Activated CD8-positive, alpha-beta memory T cell treated with anti-CD3 and anti-CD28 coated beads, Interleukin-2, amount 50 U/mL, for 48 hours (primary cell): Measurements from ENCODE around the gene ALOX5.
A peak's percentile ranks its signal among the peaks of the same experiment; 100 is the strongest.
"Not testable (repeated sequence)": the region's sequence is repeated elsewhere in the genome, so short reads cannot be mapped to it uniquely, and the experiment has no call there.

Source experiments
- DNase-seq: peaks from one replicate; pipeline ENCODE4 v3.0.0-alpha.2; 2020

ALOX5 gene

DNA sequence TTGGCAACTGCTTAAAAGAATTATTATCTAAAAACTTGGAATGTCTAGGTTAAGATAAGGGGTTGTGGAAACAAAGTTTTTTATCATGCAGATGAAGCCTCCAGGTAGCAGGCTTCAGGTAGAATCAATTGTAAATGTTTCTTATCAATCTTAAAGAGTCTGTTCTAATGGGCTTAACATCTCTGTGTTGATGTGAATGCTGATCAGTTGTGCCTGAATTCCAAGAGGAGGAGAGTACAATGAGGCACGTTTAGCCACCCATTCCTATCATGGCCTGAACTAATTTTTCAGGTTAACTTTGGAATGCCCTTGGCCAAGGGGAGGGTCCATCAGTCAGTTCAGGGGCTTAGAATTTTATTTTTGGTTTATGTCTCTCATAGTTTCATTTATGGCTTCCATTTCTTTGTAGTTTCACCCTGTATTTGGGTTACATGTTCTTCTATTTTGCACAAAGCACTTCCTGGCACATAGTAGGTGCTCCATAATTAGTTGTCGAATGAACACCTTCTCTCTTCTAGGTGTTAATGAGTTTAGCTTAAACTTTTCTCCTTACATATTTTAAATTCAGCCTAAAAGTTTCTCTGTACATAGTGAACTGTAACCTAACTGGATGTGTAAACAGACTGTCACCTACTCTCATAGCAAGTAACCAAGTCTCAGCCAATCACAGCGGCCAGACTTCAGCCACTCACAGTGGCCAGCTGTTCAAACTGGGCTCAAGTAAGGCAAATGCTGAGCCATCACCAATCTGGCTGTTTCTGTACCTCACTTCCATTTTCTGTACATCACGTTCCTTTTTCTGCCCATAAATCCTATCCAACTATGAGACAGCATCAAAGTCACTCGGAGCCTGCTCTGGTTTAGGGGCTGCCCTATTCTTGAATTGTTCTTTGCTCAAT is 34.7 kb downstream of the ALOX5 start:
- DNase-seq: no peak

DNA sequence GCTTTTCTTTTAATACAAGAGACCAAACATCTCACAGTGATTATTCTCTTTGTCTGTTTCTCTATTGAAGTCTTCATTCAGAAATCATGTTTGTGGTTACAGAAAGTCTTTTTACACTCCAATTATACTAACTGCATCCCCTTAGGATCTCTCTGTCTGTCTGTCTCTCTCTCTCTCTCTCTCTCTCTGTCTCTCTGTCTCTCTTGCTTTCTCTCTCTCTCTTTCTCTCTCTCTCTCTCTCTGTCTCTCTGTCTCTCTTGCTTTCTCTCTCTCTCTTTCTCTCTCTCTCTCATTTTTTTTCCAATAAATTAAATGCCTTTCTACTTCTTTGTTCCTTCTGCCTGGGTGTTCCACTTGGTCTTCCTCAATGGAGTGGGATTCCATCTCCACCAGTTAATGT is 35.3 kb downstream of the ALOX5 start:
- not testable (repeated sequence) for DNase-seq

DNA sequence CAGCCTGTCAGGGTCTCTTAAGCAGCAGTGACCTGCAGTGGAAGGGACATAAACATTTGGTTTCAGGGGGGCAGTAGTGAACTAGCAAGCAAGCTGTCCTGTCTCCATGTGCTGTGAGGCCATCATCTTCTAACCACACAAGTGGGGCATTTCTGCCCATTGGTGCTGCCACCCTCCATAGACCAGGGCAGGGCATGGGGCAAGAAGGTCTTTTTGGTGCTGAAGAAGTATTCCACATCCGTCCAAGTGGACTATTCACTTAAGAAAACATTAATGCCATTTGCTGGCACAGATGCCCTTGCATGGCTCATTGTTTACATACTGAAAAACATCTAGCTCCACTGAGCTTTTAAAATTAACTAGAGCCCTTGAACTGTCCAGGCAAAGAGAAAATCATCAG is 35.8 kb downstream of the ALOX5 start:
- no peak for DNase-seq

DNA sequence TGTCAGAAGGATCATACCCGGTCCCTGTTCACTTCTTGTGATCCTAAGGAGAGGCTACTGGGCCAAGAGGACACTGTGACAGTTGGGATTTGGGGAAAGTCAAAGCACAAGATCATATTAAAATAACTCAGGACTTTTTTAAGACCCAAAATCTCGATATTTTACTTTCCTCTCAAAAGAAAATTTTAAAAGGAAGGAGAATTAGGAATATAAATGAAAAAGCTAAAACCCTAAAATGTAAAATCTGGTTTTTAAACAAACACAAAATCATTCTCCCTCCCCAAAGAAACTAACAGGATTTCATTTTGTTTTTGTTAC is 36.4 kb downstream of the ALOX5 start:
- no peak for DNase-seq

DNA sequence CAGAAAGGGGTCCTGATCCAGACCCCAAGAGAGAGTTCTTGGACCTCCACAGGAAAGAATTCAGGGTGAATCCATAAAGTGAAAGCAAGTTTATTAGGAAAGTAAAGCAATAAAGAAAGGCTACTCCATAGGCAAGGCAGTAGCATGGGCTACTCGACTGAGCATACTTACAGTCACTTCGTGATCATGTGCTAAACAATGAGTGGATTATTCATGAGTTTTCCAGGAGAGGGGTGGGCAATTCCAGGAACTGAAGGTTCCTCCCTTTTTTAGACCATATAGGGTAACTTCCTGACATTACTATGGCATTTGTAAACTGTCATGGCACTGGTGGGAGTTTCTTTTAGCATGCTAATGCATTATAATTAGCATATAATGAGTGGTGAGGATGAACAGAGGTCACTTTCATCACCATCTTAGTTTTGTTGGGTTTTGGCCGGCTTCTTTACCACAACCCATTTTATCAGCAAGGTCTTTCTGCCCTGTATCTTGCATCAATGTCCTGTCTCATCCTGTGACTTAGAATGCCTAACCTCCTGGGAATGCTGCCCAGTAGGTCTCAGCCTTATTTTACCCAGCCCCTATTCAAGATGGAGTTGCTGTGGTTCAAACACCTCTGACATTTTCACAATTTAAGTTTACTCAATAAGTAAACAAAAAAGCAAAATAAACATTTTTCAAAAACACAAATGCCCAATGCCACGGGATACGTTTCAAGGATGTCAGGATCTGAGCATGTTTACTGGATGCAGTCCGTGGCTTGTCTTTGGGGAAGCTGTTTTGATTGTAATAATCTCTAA is 37.0 kb downstream of the ALOX5 start:
- DNase-seq: no peak

DNA sequence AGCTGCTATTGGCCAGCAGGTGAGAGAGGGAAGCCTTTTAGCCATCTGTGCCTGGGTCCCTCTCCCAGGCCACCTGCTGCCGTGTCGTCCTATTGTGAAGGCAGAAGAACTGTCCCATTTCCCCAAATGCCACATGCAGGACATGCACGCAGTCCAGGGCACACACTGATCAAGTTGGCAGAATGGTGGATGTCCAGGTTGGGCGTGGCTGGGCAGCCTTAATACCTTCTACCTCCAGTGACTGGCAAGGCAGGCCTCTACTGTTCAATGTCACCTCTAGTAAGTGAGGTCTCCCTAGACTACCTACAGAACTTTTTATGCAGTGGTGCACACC is 37.6 kb downstream of the ALOX5 start:
- DNase-seq: no peak

DNA sequence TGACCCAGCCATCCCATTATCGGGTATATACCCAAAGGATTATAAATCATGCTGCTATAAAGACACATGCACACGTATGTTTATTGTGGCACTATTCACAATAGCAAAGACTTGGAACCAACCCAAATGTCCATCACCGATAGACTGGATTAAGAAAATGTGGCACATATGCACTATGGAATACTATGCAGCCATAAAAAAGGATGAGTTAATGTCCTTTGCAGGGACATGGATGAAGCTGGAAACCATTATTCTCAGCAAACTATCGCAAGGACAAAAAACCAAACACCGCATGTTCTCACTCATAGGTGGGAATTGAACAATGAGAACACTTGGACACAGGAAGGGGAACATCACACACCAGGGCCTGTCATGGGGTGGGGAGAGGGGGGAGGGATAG is 41.0 kb downstream of the ALOX5 start:
- DNase-seq: not testable (repeated sequence)

DNA sequence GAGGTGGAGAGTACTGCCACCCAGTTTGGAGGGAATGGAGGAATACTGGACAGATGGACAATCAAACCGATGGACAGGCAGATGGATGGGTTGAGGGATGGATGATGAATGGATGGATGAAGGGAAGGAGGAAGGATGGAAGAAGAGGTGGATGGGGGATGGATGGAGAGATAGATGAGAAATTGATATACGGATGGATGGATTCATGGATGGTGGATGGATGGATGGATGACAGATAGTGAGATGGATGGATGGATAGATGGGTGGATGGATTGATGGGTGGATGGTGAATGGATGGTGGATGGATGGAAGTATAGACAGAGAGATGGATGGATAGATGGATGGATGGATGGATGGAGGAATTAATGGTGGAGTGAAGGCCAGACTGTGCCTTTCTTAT is 42.6 kb downstream of the ALOX5 start:
- DNase-seq: no peak

DNA sequence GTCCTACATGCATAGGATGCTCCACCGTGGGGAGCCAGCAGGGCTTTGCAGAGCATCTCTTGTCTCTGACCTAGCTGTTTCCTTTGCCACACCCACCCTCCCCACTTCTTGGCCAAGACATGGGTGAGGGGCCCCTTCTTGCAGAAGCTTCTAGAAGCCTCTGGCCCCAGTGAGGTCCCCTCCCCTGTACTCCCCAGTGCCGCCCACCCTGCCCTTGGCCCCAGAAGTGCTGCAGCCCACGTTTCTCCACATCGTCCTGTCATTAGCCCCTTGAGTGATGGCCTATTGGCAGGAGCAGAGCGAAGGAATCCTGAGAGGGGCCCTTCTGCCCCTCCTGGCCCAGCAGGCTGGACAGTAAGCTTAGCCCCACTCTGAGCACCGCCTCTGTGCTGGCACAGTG is 43.7 kb downstream of the ALOX5 start:
- DNase-seq: no peak

DNA sequence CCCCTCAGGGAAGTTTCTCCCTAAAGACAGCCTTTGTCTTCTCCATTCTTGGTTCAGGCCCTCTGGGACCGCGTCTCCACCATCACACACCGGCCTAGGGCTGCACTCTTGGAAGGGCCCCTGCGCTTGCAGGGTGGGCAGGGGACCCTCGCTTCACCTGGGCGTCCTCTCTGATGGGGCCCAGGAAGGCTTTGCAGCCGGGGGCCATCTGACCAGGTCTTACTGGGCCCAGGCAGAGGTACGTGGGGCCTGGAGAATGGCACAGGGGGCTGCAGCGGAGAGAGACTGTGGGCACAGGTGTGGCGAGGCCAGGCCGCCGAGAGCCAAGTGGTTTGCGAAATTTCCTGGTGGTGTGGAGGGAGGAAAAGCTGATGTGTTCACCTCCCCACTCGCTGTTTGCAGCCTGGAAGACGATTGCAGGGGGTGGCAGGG is 44.4 kb downstream of the ALOX5 start:
- no peak for DNase-seq

DNA sequence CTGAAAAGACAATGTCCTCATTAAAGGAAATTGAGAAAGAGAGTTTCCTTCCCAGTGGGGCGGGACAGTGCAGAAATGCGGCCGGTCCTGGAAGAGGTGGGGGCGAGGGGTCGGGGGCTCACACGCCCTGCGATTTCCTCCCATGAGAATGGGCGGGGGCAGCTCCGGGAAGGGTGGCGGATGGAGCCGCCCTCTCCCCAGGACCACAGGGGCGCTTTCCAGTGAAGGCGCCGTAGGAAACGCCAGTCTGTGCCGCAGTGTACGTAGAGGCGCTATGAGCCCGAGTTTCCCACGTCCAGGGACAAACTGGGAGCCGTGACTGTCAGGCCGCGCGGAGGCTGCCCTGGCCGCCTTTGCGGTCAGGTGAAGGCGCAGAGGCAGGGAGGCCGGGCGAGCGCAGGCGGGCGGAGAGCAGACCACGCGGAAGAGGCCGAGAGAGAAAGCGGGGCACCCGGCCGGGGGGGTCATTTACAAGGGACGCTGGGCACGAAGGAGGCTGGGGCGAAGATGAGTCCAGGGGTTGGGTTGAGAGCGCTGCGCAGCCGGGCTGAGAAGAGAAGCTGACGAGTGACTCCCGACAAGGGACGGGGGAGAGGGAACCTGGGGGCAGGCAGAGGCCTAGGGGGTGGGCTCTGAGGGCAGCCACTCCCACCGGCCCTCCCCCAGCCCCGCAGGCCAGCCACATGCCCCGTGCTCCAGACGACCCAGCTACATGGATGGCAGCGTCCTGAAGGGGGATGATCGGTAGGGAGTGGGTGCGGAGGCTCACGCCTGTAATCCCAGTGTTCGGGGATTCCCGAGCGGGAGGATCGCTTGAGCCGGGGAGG is 45.0 kb downstream of the ALOX5 start:
- DNase-seq: peak; percentile 73

DNA sequence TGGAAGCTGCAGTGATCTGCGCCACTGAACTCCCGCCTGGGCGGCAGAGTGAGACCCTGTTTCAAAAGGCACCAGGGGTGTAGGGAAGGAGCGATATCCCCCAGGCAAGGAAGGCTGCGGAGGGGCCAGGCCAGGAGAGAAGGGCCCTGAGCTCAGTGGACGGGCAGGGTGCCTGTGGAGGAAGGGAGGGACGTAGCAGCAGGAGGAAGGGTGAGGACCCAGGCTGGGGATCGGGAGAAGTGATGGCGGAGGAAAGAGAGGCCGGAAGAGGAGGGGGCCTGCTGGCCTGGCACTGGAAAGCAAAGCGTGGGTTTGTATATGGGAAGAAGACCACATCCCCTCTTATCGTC is 45.6 kb downstream of the ALOX5 start:
- no peak for DNase-seq

DNA sequence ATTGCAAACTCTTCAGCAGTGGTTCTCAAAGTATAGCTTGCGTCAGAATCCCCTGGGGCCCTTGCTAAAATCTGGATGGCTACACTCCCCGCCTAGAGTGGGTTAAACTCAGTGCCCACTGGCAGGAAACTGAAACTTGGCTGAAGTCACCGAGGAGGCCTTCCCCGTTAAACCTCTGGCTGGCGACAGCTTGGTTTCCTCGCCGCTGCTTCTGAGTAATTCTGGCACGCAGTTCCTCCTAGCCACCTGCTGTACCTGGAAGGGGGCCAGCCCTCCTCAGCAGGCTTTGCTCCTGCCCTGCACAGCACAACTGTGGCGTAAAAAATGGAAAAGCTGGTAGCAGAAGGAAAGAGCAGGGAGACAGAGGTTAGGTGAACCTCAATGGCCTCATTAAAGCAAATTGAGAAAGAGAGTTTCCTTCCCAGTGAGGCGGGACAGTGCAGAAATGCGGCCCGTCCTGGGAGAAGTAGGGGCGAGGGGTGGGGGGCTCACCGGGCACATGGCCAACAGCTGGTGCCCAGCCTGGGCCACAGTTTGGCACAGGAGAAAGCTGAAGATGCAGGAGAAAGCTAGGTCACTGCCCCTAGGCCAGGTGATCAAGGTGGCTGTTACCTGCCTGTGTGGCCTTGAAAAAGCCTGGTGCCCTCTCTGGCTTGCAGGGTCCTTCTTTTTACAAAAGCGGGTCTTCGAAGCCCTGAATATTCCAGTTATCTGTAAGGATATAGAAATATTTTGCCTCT is 46.6 kb downstream of the ALOX5 start:
- DNase-seq: no peak

DNA sequence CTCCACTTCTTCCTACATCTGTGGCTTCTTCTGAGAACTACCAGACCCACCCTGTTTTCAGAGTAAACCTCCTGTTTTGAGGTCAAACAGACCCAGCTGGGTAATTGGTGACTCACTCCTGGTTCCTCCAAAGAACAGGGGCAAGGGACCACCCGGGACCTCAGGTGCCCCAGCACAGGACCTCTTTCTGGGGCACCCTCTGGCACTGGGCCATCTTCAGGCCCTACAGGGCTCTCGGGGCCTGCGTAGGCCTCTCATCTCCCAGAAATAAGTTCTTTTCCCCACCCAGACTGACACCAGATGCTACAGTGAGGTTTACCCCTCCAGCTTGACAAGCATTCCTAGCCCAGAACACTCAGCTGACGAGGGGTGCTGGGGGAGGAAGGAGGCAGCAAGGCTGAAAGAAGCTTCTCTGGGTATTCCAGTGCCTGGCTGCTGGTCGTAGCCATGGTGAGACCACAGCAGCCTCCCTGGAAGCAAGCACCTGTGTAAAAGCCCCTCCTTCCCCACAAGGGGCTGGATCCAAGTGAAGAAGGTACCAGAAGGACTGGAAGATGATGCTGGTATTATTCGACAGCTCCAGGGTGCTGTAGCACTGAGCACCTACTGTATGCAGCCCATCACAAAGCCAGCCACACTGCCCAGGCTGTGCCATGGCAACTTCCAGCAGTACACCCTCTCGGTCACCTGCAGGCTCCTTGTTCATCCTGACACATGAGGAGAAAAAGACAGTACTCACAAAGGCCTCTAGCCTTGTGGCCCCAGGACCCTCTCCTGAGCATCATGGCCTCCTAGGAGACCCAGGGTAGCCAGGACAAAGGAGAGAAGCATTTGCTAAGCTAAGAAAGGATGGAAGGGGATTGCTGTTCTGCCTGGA is 47.4 kb downstream of the ALOX5 start:
- no peak for DNase-seq

DNA sequence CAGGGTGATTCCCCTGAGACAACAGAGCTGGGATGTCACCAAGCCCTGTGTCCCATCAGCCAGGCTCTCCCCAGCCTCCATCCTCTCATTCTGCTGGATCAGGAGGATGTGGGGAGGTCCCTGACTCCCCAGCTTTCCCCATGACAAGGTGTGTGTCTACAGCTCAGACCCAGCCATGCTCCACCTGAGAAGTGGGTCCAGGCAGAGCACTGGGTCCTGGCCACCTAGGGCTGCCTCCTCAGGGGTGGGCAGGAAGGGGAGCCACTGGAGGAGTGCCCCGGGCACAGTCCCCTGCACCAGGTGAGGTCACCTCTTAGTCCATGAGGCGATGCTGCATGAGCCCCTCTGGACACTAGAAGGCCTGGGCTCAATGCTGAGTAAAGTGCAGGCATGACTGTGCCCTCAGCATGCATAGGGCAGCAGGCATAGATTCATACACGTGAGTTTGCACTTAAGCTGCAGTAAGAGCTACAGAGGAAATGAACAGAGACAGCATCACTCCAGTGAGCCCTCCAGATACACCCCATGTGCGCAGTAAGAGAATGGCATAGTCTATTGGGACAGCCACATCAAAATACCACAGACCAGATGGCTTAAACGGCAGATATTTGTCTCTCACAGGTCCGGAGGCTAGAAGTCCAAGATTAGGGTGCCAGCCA is 48.3 kb downstream of the ALOX5 start:
- DNase-seq: no peak

DNA sequence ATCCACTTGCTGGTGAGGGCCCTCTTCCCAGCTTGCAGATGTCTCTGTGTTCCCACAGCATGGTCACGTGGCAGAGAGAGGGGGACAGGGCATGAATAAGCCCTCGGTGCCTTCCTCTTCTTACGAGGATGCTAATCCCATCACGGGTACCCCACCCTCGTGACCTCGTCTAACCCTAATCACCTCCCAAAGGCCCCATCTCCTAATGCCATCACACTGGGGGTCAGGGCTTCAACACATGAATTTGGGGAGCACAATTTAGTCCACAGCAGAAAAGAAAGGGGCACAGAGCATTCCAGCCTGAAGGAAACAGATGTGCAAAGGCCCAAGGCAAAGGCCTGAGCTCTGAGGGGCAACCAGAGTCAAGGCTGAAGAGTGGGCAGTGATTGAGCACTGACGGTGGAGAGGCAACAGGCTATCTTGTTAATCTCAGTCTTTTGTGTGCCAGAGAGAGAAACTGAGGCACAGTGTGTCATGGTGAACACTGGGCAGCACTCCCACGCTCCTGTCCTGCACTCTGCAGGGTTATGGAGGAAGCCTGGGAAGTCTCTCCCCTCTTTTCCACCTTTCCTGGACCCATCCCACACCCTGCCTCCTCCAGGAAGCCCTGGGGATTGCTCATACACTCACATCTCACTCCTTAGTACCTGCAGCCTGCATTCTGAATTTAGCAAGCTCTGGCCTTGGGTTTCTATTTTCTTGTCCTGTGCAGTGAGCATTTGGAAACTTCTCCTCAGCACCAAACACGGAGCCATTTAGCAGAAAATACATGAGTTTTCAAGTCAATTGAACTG is 49.0 kb downstream of the ALOX5 start:
- no peak for DNase-seq

DNA sequence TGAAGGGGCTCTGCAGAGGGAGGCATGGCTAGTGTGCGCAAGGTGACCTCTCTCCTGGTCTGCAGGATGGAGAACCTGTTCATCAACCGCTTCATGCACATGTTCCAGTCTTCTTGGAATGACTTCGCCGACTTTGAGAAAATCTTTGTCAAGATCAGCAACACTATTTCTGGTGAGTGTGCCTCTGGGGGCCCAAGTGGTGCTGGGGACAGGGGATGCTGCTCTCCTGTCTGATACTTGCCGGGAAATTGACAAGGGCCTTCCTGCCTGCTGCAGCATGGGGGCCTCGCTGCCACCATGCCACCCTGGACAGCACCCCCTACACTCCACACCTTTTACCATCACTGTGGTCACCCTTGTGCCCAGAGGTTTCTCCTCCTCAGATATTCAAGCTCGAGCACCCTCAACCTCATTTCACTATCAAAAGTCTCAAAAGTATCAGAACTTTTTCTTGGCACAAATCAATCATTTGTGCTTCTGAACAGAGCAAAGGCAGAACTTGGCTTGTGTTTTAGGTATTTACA is 50.0 kb downstream of the ALOX5 start:
- no peak for DNase-seq

DNA sequence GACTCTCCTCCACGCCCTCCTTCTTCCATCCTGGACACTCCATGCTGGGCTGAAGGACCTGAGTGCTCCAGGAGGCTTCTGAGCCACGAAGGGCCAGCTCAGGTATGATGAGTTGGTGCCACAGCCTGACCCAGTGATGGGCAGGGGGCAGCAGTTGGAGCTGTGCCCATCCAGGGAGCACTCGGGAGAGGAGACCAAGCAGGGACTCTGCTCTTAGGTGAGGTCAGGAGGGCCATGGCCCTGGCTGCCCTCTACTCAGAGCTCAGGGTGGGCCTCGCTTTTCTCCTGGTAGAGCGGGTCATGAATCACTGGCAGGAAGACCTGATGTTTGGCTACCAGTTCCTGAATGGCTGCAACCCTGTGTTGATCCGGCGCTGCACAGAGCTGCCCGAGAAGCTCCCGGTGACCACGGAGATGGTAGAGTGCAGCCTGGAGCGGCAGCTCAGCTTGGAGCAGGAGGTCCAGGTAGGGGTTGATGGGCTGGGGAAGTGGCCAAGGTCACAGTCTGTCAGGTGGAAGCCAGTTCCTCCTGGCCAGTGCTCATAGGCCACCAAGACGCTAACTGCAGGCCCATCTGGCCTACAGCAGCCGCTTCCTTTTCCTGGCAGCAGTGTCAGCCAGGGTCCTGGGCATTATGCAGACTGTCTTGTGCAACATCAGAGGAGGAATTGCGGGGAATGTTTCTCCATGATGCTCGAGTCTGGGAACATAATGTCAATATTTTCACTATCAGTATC is 50.8 kb downstream of the ALOX5 start:
- DNase-seq: no peak
